Fibroblast of mammary gland (primary cell): ENCODE measurements around the gene SERAC1.
"Not testable (repeated sequence)": the region's sequence is repeated elsewhere in the genome, so short reads cannot be mapped to it uniquely, and the experiment has no call there.

Experiments used
- DNase-seq: peaks from one replicate; pipeline ENCODE4 v3.0.0-alpha.2; 2010; ENCODE audit warnings: low read depth
- H3K4me3 ChIP-seq: 2 replicates; pipeline ENCODE4 v1.5.1; 2011; ENCODE audit warnings: low read depth, mild to moderate bottlenecking, low read length, moderate library complexity; ENCODE audit not compliant: control insufficient read depth
- TF ChIP-seq, protein P1 (sequence below): conservative IDR thresholded peaks from 2 replicates; pipeline ENCODE4 v1.5.1; 2011; ENCODE audit warnings: low read depth, low read length, inconsistent platforms; ENCODE audit not compliant: control insufficient read depth, insufficient read depth

Gene SERAC1

DNA sequence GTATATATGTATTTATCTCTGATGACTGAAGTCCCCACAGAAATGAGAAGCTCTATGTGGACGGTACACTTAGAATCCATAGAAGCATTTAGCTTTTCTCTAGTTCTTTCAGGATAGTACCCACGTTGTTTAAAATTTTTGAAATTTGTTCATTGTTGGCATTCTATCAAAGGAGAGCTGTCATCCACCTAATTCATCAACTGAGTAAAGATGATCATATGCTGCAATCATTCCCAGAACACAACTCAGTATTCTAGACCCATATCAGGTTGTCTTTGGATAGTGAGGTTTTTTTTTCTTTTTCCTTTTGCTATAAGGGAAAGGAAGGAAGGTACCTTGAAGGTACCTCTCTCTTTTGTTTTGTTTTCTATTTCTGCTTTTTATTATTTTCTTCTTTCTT lies 9.3 kb downstream of the SERAC1 start:
- H3K4me3 ChIP-seq, result no peak overlapping the region
- peak; percentile 57 for DNase-seq
- TF ChIP-seq, protein P1, sequence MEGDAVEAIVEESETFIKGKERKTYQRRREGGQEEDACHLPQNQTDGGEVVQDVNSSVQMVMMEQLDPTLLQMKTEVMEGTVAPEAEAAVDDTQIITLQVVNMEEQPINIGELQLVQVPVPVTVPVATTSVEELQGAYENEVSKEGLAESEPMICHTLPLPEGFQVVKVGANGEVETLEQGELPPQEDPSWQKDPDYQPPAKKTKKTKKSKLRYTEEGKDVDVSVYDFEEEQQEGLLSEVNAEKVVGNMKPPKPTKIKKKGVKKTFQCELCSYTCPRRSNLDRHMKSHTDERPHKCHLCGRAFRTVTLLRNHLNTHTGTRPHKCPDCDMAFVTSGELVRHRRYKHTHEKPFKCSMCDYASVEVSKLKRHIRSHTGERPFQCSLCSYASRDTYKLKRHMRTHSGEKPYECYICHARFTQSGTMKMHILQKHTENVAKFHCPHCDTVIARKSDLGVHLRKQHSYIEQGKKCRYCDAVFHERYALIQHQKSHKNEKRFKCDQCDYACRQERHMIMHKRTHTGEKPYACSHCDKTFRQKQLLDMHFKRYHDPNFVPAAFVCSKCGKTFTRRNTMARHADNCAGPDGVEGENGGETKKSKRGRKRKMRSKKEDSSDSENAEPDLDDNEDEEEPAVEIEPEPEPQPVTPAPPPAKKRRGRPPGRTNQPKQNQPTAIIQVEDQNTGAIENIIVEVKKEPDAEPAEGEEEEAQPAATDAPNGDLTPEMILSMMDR, result no peak

DNA sequence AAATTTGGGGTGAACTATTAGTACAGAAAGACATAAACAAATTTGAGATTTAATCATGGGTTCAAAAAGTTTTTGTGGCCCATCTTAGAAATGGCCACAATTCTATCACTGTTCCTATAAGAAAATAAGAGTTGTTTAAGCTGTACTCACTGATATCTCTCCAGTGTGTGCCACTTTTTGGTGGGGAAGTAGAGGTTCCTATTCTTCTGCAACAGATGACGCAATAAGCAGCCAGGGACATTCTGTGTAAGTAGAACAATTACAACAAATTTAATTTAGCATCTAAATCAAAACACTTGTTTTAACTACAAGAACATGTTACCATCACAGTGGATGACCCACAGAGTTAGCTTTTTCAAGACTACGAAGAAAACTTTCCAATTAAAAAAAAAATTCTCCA lies 9.9 kb downstream of the SERAC1 start:
- no peak overlapping the region for H3K4me3 ChIP-seq
- TF ChIP-seq, protein P1, result no peak
- no peak for DNase-seq

DNA sequence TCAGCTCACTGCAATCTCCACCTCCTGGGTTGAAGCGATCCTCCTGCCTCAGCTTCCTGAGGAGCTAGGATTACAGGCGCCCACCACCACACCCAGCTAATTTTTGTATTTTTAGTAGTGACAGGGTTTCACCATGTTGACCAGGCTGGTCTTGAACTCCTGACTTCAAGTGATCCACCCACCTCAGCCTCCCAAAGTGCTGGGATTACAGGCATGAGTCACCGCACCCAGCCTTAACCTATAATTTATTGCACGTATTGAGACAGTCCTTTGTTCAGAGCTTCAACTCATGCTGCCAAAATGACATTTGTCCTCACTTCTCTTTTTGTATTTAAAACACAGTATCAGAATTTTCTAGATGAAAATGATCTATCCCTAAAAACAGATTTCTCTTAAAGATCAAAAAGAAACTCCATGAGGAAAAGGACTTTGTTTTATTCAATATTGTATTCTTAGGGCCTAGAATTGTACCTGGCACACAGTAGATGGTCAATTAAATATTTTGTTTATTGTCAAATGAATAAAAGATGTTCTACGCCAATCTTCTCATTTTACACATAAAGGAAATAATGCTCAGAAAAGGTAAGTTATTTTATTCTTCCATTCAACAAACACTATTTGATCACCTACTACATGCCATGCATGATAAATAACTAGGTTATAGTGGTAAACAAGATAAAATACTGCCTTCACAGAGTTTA lies 10.8 kb downstream of the SERAC1 start:
- TF ChIP-seq, protein P1, result no peak
- no peak overlapping the region for H3K4me3 ChIP-seq
- DNase-seq, result no peak

DNA sequence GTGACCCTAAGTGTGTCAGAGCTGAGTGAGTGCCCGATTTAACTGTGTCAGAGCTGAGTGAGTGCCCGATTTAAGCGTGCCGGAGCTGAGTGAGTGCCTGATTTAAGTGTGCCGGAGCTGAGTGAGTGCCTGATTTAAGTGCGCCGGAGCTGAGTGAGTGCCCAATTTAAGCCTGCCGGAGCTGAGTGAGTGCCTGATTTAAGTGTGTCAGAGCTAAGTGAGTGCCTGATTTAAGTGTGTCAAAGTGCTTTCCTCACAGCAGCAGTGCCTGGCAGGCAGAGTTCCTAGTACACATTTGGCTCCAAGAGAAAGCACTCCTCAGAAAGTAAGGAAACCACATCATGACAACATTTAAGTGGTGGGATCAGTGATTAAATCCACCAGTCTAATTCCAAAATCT lies 13.2 kb downstream of the SERAC1 start:
- TF ChIP-seq, protein P1, result no peak

DNA sequence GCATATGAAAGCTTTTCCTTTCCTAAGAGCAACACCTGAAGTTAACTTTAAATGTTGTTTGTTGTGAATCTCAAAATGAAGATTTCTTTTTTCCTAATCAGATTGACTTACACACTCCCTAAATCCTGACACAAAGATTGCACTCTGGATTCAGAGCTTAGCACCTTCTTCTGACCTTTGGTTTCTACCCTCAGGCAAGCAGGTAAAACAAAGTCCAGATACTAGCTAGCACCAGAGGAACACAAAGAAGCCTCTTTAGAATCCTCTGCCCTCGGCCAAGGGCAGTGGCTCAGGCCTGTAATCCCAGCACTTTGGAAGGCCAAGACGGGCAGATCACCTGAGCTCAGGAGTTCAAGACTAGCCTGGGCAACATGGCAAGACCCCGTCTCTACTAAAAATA lies 14.5 kb downstream of the SERAC1 start:
- no peak overlapping the region for H3K4me3 ChIP-seq
- TF ChIP-seq, protein P1, result no peak
- DNase-seq, result no peak

More for the DNA sequence above, 13.2 kb downstream of the SERAC1 start:
- H3K4me3 ChIP-seq, result no peak overlapping the region
- DNase-seq, result no peak

DNA sequence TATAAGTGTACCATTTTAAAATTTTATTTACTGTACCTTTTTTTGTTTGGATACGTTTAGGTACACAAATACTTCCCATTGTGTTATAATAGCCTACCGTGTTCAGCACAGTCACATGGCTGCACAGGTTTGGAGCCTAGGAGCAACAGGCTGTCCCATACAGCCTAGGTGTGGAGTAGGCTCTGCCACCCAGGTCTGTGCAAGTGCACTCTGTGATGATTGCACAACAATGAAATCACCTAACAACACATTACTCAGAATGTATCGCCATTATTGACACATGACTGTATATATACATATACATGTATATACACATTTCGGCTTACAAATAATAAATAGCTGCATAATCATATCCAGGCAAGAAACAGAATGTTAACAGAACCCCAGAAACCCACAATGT lies 15.4 kb downstream of the SERAC1 start:
- DNase-seq, result no peak
- TF ChIP-seq, protein P1, result no peak
- H3K4me3 ChIP-seq, result no peak overlapping the region

DNA sequence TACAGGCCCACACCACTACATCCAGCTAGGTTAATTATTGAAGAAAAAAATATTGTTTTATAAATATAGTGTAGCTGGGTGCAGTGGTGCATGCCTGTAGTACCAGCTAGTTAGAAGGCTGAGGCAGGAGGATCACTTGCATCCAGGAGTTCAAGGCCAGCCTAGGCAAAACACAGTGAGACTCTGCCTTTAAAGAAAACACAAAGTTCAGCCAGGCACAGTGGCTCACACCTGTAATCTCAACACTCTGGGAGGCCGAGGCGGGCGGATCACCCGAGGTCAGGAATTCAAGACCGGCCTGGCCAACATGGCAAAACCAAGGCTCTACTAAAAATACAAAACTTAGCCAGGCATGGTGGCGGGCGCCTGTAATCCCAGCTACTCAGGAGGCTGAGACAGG lies 16.0 kb downstream of the SERAC1 start:
- not testable (repeated sequence) for H3K4me3 ChIP-seq, DNase-seq
